Fibroblast of villous mesenchyme (primary cell): ENCODE data around the gene SLC35B1. TPM values are rescaled to one million over a fixed set of nuclear protein-coding genes. Genes with fewer than 3 reads are reported as not detected.

ENCODE experiments used
- DNase-seq: peaks from one replicate; pipeline ENCODE4 v3.0.0-alpha.2; 2010; ENCODE audit warnings: low read depth
- H3K4me3 ChIP-seq: 2 replicates; pipeline ENCODE4 v1.5.1; 2011; ENCODE audit warnings: low read depth, mild to moderate bottlenecking, low read length
- CTCF ChIP-seq: IDR thresholded peaks from 2 replicates; pipeline ENCODE4 v1.5.1; 2012; ENCODE audit warnings: low read depth, mild to moderate bottlenecking, low read length; ENCODE audit not compliant: insufficient read depth
- total RNA-seq: library from RNA; depleted of rRNA; stranded (reverse); fragments of >200 nt; gene quantifications from 2 replicates; pipeline ENCODE4 v1.2.3, GENCODE V29; 2012

SLC35B1 gene
- total RNA-seq, 1 donor, result 61.3 TPM

GRCh38 chr17:49670641-49671040 lies 37.1 kb downstream of the SLC35B1 start:
- no peak overlapping the region for H3K4me3 ChIP-seq
- no peak for TF ChIP-seq CTCF
- DNase-seq, result peak; percentile 41

- DNase-seq, result no peak
- TF ChIP-seq CTCF, result no peak
- H3K4me3 ChIP-seq, result no peak overlapping the region
Measured at GRCh38 chr17:49670002-49670401, 37.8 kb downstream of the SLC35B1 start.

DNA sequence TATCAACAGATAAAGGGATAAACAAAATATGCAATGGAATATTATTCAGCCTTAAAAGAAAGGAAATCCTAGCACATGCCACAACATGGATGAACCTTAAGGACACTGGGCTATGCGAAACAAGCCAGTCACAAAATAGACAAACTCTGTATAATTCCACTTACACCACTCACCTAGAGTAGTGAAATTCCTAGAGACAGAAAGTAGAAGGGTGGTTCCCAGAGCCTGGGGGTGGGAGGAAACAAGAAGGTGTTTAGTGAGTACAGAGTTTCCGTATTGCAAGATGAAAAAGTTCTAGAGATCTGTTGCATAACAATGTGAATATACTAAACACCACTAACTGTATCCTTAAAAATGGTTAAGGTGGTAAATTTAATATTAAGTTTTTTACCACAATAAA lies 39.9 kb downstream of the SLC35B1 start:
- no peak overlapping the region for H3K4me3 ChIP-seq
- TF ChIP-seq CTCF, result no peak
- DNase-seq, result no peak

GRCh38 chr17:49664706-49665211 lies 43.0 kb downstream of the SLC35B1 start:
- no peak for DNase-seq

GRCh38 chr17:49659661-49660382 lies 47.9 kb downstream of the SLC35B1 start:
- no peak overlapping the region for H3K4me3 ChIP-seq
- no peak for DNase-seq
- no peak for TF ChIP-seq CTCF

More at GRCh38 chr17:49664706-49665211, 43.0 kb downstream of the SLC35B1 start:
- no peak overlapping the region for H3K4me3 ChIP-seq
- TF ChIP-seq CTCF, result no peak

DNA sequence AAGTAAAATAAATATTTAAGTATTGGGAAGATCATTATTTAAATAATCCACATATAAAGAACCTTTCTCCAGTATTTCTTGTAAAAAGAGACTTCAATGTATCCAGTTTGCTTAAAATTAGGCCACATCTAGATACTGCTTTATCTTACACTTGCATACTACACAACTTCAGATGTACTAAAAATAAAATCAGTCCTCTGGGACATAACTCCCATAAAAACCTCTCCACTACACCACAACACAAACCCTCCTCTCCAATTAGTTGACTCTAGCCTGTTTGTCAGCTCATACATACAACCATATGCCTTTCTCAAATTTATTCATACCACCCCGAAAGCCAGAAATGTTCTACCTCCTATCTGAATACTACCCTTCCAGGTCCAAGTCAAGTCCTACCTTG lies 51.5 kb downstream of the SLC35B1 start:
- DNase-seq, result no peak
- TF ChIP-seq CTCF, result no peak
- no peak overlapping the region for H3K4me3 ChIP-seq

Other genes with a start within 250 kb of the SLC35B1 start
- gene NGFR, start 212.7 kb downstream of the SLC35B1 start, total RNA-seq, result under 0.01 TPM in 2 replicates
- gene NXPH3, start 132.1 kb downstream of the SLC35B1 start, total RNA-seq, result 0.43 and 0.97 TPM in 2 replicates
- 43.5 and 59.2 TPM in 2 replicates for gene SPOP, start 29.9 kb downstream of the SLC35B1 start, total RNA-seq
- 1.7 and 1.9 TPM in 2 replicates for gene FAM117A, start 56.2 kb upstream of the SLC35B1 start, total RNA-seq
- 38.0 and 43.2 TPM in 2 replicates for gene KAT7, start 80.7 kb upstream of the SLC35B1 start, total RNA-seq
- not detected in 2 replicates for gene TAC4, start 140.1 kb upstream of the SLC35B1 start, total RNA-seq